Hepatocyte (in vitro differentiated cells): ENCODE results near the gene LMAN2L.

ENCODE experiments used
- CTCF ChIP-seq: fragments of 200-600 bp; sonication (generic); IDR thresholded peaks from 2 replicates; pipeline ENCODE4 v1.5.1; 2016; ENCODE audit warnings: antibody characterized with exemption, mild to moderate bottlenecking; ENCODE audit not compliant: poor library complexity
- EZH2 ChIP-seq: fragments of 200-600 bp; sonication (generic); IDR thresholded peaks from 2 replicates; pipeline ENCODE4 v1.6.1; 2016; ENCODE audit warnings: antibody characterized with exemption, mild to moderate bottlenecking, borderline replicate concordance

DNA sequence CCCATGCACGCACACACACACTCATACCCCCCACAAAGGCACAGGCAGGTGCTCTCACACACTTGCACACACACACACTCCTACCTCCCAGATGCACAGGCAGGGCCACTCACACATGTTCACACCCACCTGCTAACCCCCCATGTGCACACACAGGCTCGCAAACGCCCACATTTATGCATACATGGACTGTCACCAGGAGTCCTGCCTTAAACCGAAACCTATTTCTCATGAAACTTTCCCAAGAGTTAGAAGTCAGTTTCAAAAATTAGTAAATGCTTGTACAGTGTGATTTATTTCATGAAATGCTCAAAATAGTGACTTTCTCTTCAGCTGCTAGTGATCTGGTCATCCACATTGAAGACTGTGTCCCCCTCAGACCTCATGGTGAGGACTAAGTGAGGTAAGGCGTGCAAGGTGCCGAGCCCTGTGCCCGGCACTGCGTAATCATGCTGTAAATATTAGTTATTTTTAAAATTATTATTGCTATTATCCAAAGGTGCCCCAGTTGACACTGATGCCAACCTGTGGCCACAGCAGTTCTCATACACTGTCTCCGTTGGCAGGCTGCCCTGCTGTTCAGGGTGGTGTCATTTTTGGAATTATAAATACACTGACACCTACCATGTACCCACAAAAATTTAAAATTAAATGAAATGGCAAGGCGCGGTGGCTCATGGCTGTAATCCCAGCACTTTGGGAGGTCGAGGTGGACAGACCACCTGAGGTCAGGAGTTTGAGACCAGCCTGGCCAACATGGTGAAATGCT is 33.2 kb upstream of the LMAN2L start:
- TF ChIP-seq EZH2 (no peak), CTCF (no peak)
